Fibroblast of skin of abdomen (primary cell): Measurements from ENCODE around the gene TNFSF13. TPM values are rescaled to one million over a fixed set of nuclear protein-coding genes. Genes with fewer than 3 reads are reported as not detected.

Experiments
- DNase-seq: peaks from one replicate; pipeline ENCODE4 v3.0.0-alpha.2; 2013
- polyA plus RNA-seq, 2 experiments: library from polyadenylated mRNA; unstranded; fragments of 120-200 nt; gene quantifications; one replicate each; pipeline ENCODE4 v1.2.1, GENCODE V29; 2013; ENCODE audit not compliant: insufficient read length in 2 of 2

Gene TNFSF13
- 0.96 TPM for polyA plus RNA-seq (2013, experiment 1 of 2; ENCODE audit: insufficient read length)
- 1.3 TPM for polyA plus RNA-seq (2013, experiment 2 of 2; ENCODE audit: insufficient read length)

DNA sequence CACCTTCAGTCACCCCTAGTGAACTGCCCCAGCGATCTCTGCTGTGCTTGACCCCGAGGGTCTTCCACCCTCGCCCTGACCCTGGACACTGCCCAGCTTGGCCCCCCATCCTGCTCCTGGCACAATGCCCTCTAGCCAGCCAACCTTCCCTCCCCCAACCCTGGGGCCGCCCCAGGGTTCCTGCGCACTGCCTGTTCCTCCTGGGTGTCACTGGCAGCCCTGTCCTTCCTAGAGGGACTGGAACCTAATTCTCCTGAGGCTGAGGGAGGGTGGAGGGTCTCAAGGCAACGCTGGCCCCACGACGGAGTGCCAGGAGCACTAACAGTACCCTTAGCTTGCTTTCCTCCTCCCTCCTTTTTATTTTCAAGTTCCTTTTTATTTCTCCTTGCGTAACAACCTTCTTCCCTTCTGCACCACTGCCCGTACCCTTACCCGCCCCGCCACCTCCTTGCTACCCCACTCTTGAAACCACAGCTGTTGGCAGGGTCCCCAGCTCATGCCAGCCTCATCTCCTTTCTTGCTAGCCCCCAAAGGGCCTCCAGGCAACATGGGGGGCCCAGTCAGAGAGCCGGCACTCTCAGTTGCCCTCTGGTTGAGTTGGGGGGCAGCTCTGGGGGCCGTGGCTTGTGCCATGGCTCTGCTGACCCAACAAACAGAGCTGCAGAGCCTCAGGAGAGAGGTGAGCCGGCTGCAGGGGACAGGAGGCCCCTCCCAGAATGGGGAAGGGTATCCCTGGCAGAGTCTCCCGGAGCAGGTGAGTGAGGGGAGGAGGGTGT, at the start of gene TNFSF13:
Gene TNFSF13 (plus strand): TSS at position 207 of the 776 bp plus-strand sequence. CDS start 290 bp downstream, at position 497.
- DNase-seq: no peak

GRCh38 chr17:7508846-7509245, 49.7 kb upstream of the TNFSF13 start:
- no peak for DNase-seq

GRCh38 chr17:7509937-7510336, 48.6 kb upstream of the TNFSF13 start:
- DNase-seq: no peak

DNA sequence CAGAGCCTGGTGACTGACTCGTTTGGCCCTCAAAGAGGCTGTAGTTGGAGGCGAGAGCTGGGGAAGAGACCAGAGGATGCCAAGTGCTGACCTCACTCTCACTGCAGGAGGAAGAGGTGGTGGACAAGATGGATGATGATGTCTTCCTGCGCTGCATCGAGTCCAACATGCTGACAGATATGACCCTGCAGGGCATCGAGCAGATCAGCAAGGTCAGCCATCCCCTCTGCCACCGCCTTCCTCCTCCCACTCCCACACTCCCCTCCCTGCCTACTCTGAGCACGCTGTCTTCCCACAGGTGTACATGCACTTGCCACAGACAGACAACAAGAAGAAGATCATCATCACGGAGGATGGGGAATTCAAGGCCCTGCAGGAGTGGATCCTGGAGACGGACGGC, 47.4 kb upstream of the TNFSF13 start:
- DNase-seq: no peak

GRCh38 chr17:7512105-7512504, 46.4 kb upstream of the TNFSF13 start:
- DNase-seq: no peak

GRCh38 chr17:7512824-7513540, 45.6 kb upstream of the TNFSF13 start:
- no peak for DNase-seq

DNA sequence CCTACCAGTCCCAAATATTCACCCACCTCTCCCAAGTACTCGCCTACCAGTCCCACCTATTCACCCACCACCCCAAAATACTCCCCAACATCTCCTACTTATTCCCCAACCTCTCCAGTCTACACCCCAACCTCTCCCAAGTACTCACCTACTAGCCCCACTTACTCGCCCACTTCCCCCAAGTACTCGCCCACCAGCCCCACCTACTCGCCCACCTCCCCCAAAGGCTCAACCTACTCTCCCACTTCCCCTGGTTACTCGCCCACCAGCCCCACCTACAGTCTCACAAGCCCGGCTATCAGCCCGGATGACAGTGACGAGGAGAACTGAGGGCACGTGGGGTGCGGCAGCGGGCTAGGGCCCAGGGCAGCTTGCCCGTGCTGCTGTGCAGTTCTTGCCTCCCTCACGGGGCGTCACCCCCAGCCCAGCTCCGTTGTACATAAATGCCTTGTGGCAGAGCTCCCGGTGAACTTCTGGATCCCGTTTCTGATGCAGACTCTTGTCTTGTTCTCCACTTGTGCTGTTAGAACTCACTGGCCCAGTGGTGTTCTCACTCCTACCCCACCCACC, 44.6 kb upstream of the TNFSF13 start:
- no peak for DNase-seq

- DNase-seq: no peak
Measured at GRCh38 chr17:7515911-7516610, 42.5 kb upstream of the TNFSF13 start.

GRCh38 chr17:7523033-7523432, 35.5 kb upstream of the TNFSF13 start:
- no peak for DNase-seq

DNA sequence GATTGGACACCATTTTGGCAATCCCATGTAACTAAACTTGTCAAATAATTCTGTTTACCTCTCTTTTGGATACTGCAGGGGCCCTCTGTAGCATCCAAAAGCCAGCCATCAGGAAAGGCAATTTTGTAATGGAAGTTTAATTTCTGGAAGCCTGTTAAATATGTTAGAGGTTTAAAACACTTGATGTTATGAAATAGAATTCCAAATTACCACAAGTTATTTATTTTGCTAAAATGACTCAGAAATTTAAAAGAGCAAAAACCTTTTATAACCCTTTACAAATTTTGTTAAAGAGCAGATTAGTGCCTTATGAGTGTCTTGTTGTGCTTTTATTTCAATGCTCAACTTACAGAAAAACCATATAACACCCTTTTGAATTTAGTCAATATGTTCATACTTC, 29.7 kb upstream of the TNFSF13 start:
- DNase-seq: no peak

DNA sequence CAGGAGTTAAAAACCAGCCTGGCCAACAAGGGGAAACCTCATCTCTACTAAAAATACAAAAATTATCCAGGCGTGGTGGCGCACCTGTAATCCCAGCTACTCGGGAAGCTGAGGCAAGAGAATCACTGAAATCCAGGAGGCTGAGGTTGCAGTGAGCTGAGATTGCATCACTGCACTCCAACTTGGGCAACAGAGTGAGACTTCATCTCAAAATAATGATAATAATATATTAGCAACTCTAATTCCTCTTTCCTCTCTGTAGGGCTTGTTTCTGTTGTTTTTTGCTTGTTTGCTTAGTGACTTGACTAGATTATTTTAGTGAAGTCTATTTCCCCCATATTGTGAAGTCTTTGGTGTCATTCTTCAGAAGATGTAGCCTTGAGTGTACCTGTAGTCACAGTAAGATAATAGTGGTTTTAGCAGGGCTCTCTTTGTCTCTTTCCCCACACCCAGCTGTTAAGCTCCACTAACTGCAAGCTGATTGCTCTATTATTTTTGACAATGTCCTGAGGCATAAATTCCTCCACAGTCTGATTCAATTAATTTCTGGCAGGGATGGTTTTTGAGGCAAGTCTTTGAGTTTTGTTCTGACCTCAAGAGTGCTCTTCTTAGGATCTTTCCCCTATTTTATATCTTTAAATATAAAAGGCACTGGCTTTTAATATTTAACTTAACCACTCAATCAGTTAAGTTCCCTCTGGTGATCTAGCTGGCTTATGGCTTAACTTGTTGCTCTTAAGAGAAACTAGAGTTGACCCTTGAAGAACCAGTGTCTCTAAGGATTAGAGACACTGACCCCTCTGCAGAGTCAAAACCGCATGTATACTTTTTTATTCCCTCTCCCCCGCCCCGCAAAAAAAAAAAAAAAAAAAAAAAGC, 28.3 kb upstream of the TNFSF13 start:
- no peak for DNase-seq

GRCh38 chr17:7538050-7538449, 20.5 kb upstream of the TNFSF13 start:
- no peak for DNase-seq

GRCh38 chr17:7538891-7539545, 19.5 kb upstream of the TNFSF13 start:
- peak; percentile 16 for DNase-seq

GRCh38 chr17:7541074-7541621, 17.4 kb upstream of the TNFSF13 start:
- no peak for DNase-seq

GRCh38 chr17:7544911-7545310, 13.6 kb upstream of the TNFSF13 start:
- DNase-seq: no peak

GRCh38 chr17:7548585-7549400, 9.8 kb upstream of the TNFSF13 start, which contains the start of gene TNFSF12:
Gene TNFSF12 (plus strand): TSS chr17:7549058. CDS start chr17:7549154, 96 bp downstream.
- peak; percentile 29 for DNase-seq

DNA sequence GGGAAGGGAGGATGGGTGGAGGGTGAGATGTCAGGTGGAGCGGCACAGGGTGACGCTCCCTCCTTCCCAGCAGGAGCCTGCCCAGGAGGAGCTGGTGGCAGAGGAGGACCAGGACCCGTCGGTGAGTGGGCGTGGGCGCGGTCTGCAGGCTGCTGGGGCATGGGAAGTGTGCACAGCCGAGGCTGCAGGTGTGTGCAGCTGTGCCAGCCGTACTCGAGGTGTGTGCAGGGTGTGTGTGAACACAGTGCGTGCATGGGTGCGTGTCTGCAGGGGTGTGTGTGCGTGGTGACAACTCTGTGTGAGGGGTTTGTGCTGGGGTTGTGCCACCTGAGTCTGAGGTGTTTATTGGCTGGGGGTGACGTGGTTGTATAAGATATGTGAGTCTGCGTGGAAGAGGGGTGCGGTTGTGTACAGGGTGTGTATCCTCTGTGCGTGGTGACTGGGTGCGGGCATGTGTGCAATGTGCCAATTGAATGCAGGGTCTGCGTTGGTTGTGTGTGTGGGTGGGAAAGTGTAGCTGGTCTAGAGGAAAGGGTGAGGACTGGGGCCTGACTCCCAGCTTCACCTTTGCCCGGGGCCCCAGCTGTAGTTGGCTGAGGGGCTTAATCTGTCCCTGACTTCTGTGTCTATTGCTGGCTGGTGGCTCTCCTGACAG, 9.0 kb upstream of the TNFSF13 start:
- no peak for DNase-seq

GRCh38 chr17:7550344-7550743, 8.2 kb upstream of the TNFSF13 start:
- DNase-seq: no peak

GRCh38 chr17:7551396-7551795, 7.2 kb upstream of the TNFSF13 start:
- no peak for DNase-seq
